IMR-90 (cell line): ENCODE results near the gene ST6GALNAC3. TPM values are rescaled to one million over a fixed set of nuclear protein-coding genes. Genes with fewer than 3 reads are reported as not detected.

ENCODE experiments used
- ATAC-seq: fragments of 200-7000 bp; cut with Tn5 transposase; 2 replicates; pipeline ENCODE4 v1.9.1; 2020; ENCODE audit warnings: low read depth, mild to moderate bottlenecking, moderate library complexity
- BruUV-seq: library from RNA; stranded (reverse); fragments of 400-500 nt; replicated peaks from 2 replicates; lab custom pipeline; 2021; lab: Mats Ljungman, UMichigan
- CTCF ChIA-PET: fragments of 300-600 bp; formaldehyde crosslinking; extraction: SDS; loops from one replicate; lab custom pipeline; 2021; ENCODE audit warnings: antibody characterized with exemption; lab: Yijun Ruan, JAX
- POLR2A ChIA-PET: fragments of 300-600 bp; sonication (Branson Sonifier 250); formaldehyde crosslinking; loops from one replicate; lab custom pipeline; 2022; ENCODE audit warnings: antibody characterized with exemption; ENCODE audit not compliant: unreplicated experiment; lab: Charles Lee
- DNase-seq: peaks from one replicate; pipeline ENCODE4 v3.0.0; 2013
- H2AFZ ChIP-seq: replicated peaks from 2 replicates; pipeline ENCODE3; 2013; ENCODE audit warnings: low read length, mild to moderate bottlenecking; ENCODE audit not compliant: poor library complexity
- H2AK5ac ChIP-seq: 2 replicates; pipeline ENCODE4 v1.6.1; 2013; ENCODE audit warnings: low read depth, low read length, inconsistent platforms
- H2AK9ac ChIP-seq: replicated peaks from 2 replicates; pipeline ENCODE3; 2013; ENCODE audit warnings: mild to moderate bottlenecking, low read depth, low read length, moderate library complexity; ENCODE audit not compliant: poor library complexity
- H2BK120ac ChIP-seq: 2 replicates; pipeline ENCODE4 v1.6.1; 2013; ENCODE audit warnings: low read depth, low read length, inconsistent platforms
- H2BK15ac ChIP-seq: 3 replicates; pipeline ENCODE4 v1.6.1; 2013; ENCODE audit warnings: low read depth, low read length, inconsistent platforms
- H2BK20ac ChIP-seq: 2 replicates; pipeline ENCODE4 v1.6.1; 2013; ENCODE audit warnings: low read depth, mild to moderate bottlenecking, inconsistent platforms, low read length, moderate library complexity
- H2BK5ac ChIP-seq: 2 replicates; pipeline ENCODE4 v1.6.1; 2013; ENCODE audit warnings: mild to moderate bottlenecking, low read depth, low read length, inconsistent platforms; ENCODE audit not compliant: poor library complexity, severe bottlenecking
- H3K14ac ChIP-seq: replicated peaks from 2 replicates; pipeline ENCODE4 v1.6.1; 2013; ENCODE audit warnings: low read depth, low read length, inconsistent platforms
- H3K18ac ChIP-seq: 2 replicates; pipeline ENCODE4 v1.6.1; 2013; ENCODE audit warnings: low read depth, low read length, control low read depth
- H3K23ac ChIP-seq: 2 replicates; pipeline ENCODE4 v1.6.1; 2013; ENCODE audit warnings: low read depth, low read length, inconsistent platforms
- H3K27ac ChIP-seq: 2 replicates; pipeline ENCODE4 v1.5.1; 2013; ENCODE audit warnings: mild to moderate bottlenecking, control low read depth, low read length; ENCODE audit not compliant: insufficient read depth
- H3K27me3 ChIP-seq: 2 replicates; pipeline ENCODE4 v1.6.1; 2013; ENCODE audit warnings: low read length; ENCODE audit not compliant: control insufficient read depth, insufficient read depth
- H3K36me3 ChIP-seq: 2 replicates; pipeline ENCODE4 v1.6.1; 2013; ENCODE audit warnings: low read length, mixed read lengths; ENCODE audit not compliant: control insufficient read depth, insufficient read depth
- H3K4ac ChIP-seq: 2 replicates; pipeline ENCODE4 v1.6.1; 2013; ENCODE audit warnings: low read depth, low read length, inconsistent platforms
- H3K4me1 ChIP-seq: 2 replicates; pipeline ENCODE4 v1.6.1; 2013; ENCODE audit warnings: low read length, mixed read lengths; ENCODE audit not compliant: control insufficient read depth, insufficient read depth
- H3K4me2 ChIP-seq: 2 replicates; pipeline ENCODE4 v1.6.1; 2013; ENCODE audit warnings: low read depth, mild to moderate bottlenecking, control low read depth, low read length, moderate library complexity
- H3K4me3 ChIP-seq: 2 replicates; pipeline ENCODE4 v1.5.1; 2013; ENCODE audit warnings: low read depth, mild to moderate bottlenecking, control low read depth, low read length, moderate library complexity; ENCODE audit not compliant: insufficient read depth
- H3K56ac ChIP-seq: 2 replicates; pipeline ENCODE4 v1.6.1; 2013; ENCODE audit warnings: low read length, inconsistent platforms; ENCODE audit not compliant: insufficient read depth; ENCODE audit errors: extremely low read depth
- H3K79me1 ChIP-seq, 2 experiments: 2 replicates each; pipeline ENCODE4 v1.6.1; 2013; ENCODE audit warnings: low read length in 2 of 2, inconsistent platforms in 1 of 2, low read depth in 1 of 2
- H3K9ac ChIP-seq: 2 replicates; pipeline ENCODE4 v1.6.1; 2013; ENCODE audit warnings: low read depth, low read length, control low read depth
- H3K9me1 ChIP-seq: 2 replicates; pipeline ENCODE4 v1.6.1; 2013; ENCODE audit warnings: low read length, inconsistent platforms; ENCODE audit not compliant: insufficient read depth
- H3K9me3 ChIP-seq: 2 replicates; pipeline ENCODE4 v1.6.1; 2013; ENCODE audit warnings: low read length; ENCODE audit not compliant: control insufficient read depth, insufficient read depth
- H4K20me1 ChIP-seq: 2 replicates; pipeline ENCODE4 v1.6.1; 2013; ENCODE audit warnings: low read length, inconsistent platforms; ENCODE audit not compliant: insufficient read depth
- H4K5ac ChIP-seq: 2 replicates; pipeline ENCODE4 v1.6.1; 2013; ENCODE audit warnings: mild to moderate bottlenecking, low read depth, low read length, control low read depth
- H4K8ac ChIP-seq, 2 experiments: 2 replicates each; pipeline ENCODE4 v1.6.1; 2013; ENCODE audit warnings: low read depth in 2 of 2, low read length in 2 of 2, control low read depth in 1 of 2, inconsistent platforms in 1 of 2
- H4K91ac ChIP-seq: 2 replicates; pipeline ENCODE4 v1.6.1; 2013; ENCODE audit warnings: low read depth, low read length, inconsistent platforms; ENCODE audit not compliant: insufficient read depth
- CEBPB ChIP-seq: IDR thresholded peaks from 2 replicates; pipeline ENCODE4 v1.6.1; 2012; ENCODE audit warnings: low read depth, low read length, improper control_type of control experiment
- CHD1 ChIP-seq: IDR thresholded peaks from 2 replicates; pipeline ENCODE4 v1.6.1; 2012; ENCODE audit warnings: low read depth, low read length, improper control_type of control experiment
- FOS ChIP-seq: fragments of 150-350 bp; IDR thresholded peaks from 2 replicates; pipeline ENCODE4 v1.6.1; 2016; ENCODE audit warnings: low read depth, low read length
- MAFK ChIP-seq: IDR thresholded peaks from 2 replicates; pipeline ENCODE4 v1.6.1; 2012; ENCODE audit warnings: low read depth, low read length, improper control_type of control experiment
- MAZ ChIP-seq: IDR thresholded peaks from 2 replicates; pipeline ENCODE4 v1.6.1; 2012; ENCODE audit warnings: low read depth, mild to moderate bottlenecking, low read length, improper control_type of control experiment, moderate library complexity, borderline replicate concordance
- MXI1 ChIP-seq: IDR thresholded peaks from 2 replicates; pipeline ENCODE4 v1.6.1; 2012; ENCODE audit warnings: low read depth, mild to moderate bottlenecking, low read length, moderate library complexity, borderline replicate concordance
- NFE2L2 ChIP-seq: fragments of 150-350 bp; IDR thresholded peaks from 2 replicates; pipeline ENCODE4 v1.6.1; 2016; ENCODE audit warnings: low read depth, mild to moderate bottlenecking, low read length
- POLR2A ChIP-seq: IDR thresholded peaks from 2 replicates; pipeline ENCODE4 v1.6.1; 2012; ENCODE audit warnings: mild to moderate bottlenecking, low read depth, low read length
- RAD21 ChIP-seq: IDR thresholded peaks from 2 replicates; pipeline ENCODE4 v1.6.1; 2012; ENCODE audit warnings: low read length, improper control_type of control experiment
- RCOR1 ChIP-seq: IDR thresholded peaks from 2 replicates; pipeline ENCODE4 v1.6.1; 2012; ENCODE audit warnings: mild to moderate bottlenecking, low read length, improper control_type of control experiment; ENCODE audit not compliant: insufficient replicate concordance
- RFX5 ChIP-seq: IDR thresholded peaks from 2 replicates; pipeline ENCODE4 v1.8.0; 2012; ENCODE audit warnings: low read depth, mild to moderate bottlenecking, low read length, moderate library complexity
- SMC3 ChIP-seq: fragments of 150-350 bp; IDR thresholded peaks from 2 replicates; pipeline ENCODE4 v1.6.1; 2016; ENCODE audit warnings: low read depth, mild to moderate bottlenecking, antibody characterized with exemption, low read length, moderate library complexity
- WGBS, 2 experiments: methylation state at CpG; one replicate each; pipeline versions ENCODE4 v1.1.5 to v1.1.7; 2013; ENCODE audit warnings: missing lambda C conversion rate in 2 of 2; ENCODE audit not compliant: insufficient read length in 1 of 2; ENCODE audit errors: extremely low coverage in 2 of 2; 5-methylcytosine and 5-hydroxymethylcytosine counted together
- dilution Hi-C: fragments of 300-500 bp; cut with HindIII; formaldehyde crosslinking; loops from one replicate; pipeline ENCODE4 v1.14.3; 2018; ENCODE audit warnings: low sequenced_read_pairs; ENCODE audit not compliant: unreplicated experiment
- in situ Hi-C: fragments of 300-500 bp; cut with MboI; formaldehyde crosslinking; loops from 3 replicates; pipeline ENCODE4 v1.14.3; 2019; ENCODE audit warnings: low sequenced_read_pairs, inconsistent platforms, mixed read lengths
- intact Hi-C: fragments of 100-400 bp; cut with micrococcal nuclease; formaldehyde crosslinking; loops from 2 replicates; pipeline ENCODE4 v1.10.0; 2022
- polyA plus RNA-seq, 3 experiments: library from polyadenylated mRNA; depleted of rRNA; stranded (reverse); fragments of >200 nt; gene quantifications; 2 replicates each; pipeline ENCODE4 v1.2.3, GENCODE V29; 2012; ENCODE audit warnings: low replicate concordance in 1 of 3
- total RNA-seq: library from RNA; depleted of rRNA; stranded (reverse); fragments of >200 nt; gene quantifications from 2 replicates; pipeline ENCODE4 v1.2.3, GENCODE V29; 2012
- TF ChIP-seq, protein P1 (sequence below): conservative IDR thresholded peaks from 2 replicates; pipeline ENCODE4 v1.5.1; 2012; ENCODE audit warnings: mild to moderate bottlenecking, low read depth, low read length, improper control_type of control experiment
- TF ChIP-seq, protein P2 (sequence below): fragments of 150-350 bp; IDR thresholded peaks from 2 replicates; pipeline ENCODE4 v1.6.1; 2017; ENCODE audit warnings: mild to moderate bottlenecking, antibody characterized with exemption, low read length, low read depth
- TF ChIP-seq, protein P3 (sequence below): fragments of 150-350 bp; IDR thresholded peaks from 2 replicates; pipeline ENCODE4 v1.6.1; 2016; ENCODE audit warnings: low read depth, mild to moderate bottlenecking, low read length, moderate library complexity, borderline replicate concordance

Gene ST6GALNAC3
- total and polyA plus RNA-seq, 2 of the 4 experiments (the other 2 are of a cell fraction): 0.65 to 1.3 TPM

DNA sequence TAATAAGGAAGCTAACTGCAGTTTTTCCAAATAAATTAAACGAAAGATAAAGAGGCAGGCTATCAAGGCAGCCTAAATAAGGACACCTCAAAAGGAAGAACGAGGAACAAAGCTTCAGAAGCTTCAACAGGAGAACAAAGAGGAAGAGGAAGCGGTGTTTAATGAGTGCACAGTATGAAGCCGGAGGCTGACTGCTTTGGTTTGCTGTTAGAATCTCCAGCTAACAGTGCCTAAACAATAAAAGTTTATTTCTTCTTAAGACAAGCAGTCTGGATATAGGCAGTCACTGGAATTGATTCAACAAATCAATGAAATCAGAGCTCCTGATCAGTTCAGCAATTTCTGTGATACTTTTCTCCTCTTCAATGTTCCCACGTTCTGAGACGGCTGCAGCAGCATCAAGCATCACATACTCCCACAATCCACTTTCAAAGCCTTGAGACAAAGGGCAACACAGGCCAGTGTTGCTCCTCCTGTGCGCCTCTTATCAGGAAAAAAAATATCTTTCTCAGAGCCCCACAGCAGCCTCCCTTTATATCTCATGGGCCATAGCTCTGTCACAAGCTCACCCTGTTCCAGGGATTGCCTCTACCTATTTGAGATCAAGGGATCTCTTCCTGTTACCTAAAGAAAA is 427.2 kb downstream of the ST6GALNAC3 start:
- no peak overlapping the region for H3K23ac ChIP-seq
- no peaks in the 10 kb centered on the region for H3K27me3 ChIP-seq
- H3K79me1 ChIP-seq: no peaks in the 10 kb centered on the region
- H2BK15ac ChIP-seq: no peak overlapping the region
- dilution Hi-C loops (no loop called here), intact Hi-C loops (no loop called here), in situ Hi-C loops (no loop called here)
- no peak for DNase-seq
- H3K18ac ChIP-seq: no peak overlapping the region
- H3K4me1 ChIP-seq: no peaks in the 10 kb centered on the region
- H2AK5ac ChIP-seq: no peak overlapping the region
- H4K8ac ChIP-seq: no peak overlapping the region
- H4K20me1 ChIP-seq: no peaks in the 10 kb centered on the region
- H2AFZ ChIP-seq: no peak overlapping the region
- H3K4ac ChIP-seq: no peak overlapping the region
- H3K9ac ChIP-seq: no peak overlapping the region
- no peak overlapping the region for H2BK120ac ChIP-seq
- no peak overlapping the region for H4K5ac ChIP-seq
- H2BK20ac ChIP-seq: no peak overlapping the region
- no peaks in the 10 kb centered on the region for H3K9me1 ChIP-seq
- no peaks in the 10 kb centered on the region for H3K36me3 ChIP-seq
- POLR2A ChIA-PET: no interaction called here
- no TSS peak for BruUV-seq
- CTCF ChIA-PET: no interaction called here
- no peak overlapping the region for H3K27ac ChIP-seq
- H3K4me2 ChIP-seq: no peak overlapping the region
- no peak for ATAC-seq
- no peak for TF ChIP-seq CHD1
- TF ChIP-seq FOS: no peak
- no peak for TF ChIP-seq MAFK
- TF ChIP-seq MAZ: no peak
- no peak for TF ChIP-seq RCOR1
- TF ChIP-seq, protein P1, sequence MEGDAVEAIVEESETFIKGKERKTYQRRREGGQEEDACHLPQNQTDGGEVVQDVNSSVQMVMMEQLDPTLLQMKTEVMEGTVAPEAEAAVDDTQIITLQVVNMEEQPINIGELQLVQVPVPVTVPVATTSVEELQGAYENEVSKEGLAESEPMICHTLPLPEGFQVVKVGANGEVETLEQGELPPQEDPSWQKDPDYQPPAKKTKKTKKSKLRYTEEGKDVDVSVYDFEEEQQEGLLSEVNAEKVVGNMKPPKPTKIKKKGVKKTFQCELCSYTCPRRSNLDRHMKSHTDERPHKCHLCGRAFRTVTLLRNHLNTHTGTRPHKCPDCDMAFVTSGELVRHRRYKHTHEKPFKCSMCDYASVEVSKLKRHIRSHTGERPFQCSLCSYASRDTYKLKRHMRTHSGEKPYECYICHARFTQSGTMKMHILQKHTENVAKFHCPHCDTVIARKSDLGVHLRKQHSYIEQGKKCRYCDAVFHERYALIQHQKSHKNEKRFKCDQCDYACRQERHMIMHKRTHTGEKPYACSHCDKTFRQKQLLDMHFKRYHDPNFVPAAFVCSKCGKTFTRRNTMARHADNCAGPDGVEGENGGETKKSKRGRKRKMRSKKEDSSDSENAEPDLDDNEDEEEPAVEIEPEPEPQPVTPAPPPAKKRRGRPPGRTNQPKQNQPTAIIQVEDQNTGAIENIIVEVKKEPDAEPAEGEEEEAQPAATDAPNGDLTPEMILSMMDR: no peak
- TF ChIP-seq, protein P2, sequence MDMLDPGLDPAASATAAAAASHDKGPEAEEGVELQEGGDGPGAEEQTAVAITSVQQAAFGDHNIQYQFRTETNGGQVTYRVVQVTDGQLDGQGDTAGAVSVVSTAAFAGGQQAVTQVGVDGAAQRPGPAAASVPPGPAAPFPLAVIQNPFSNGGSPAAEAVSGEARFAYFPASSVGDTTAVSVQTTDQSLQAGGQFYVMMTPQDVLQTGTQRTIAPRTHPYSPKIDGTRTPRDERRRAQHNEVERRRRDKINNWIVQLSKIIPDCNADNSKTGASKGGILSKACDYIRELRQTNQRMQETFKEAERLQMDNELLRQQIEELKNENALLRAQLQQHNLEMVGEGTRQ: no peak
- TF ChIP-seq SMC3: no peak
- TF ChIP-seq MXI1: no peak
- no peak for TF ChIP-seq RFX5
- TF ChIP-seq, protein P3, sequence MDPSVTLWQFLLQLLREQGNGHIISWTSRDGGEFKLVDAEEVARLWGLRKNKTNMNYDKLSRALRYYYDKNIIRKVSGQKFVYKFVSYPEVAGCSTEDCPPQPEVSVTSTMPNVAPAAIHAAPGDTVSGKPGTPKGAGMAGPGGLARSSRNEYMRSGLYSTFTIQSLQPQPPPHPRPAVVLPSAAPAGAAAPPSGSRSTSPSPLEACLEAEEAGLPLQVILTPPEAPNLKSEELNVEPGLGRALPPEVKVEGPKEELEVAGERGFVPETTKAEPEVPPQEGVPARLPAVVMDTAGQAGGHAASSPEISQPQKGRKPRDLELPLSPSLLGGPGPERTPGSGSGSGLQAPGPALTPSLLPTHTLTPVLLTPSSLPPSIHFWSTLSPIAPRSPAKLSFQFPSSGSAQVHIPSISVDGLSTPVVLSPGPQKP: no peak
- TF ChIP-seq CEBPB: no peak
- TF ChIP-seq RAD21: no peak
- no peak for TF ChIP-seq NFE2L2
- no peak for TF ChIP-seq POLR2A
- no peak overlapping the region for H3K14ac ChIP-seq
- H4K91ac ChIP-seq: no peak overlapping the region
- H3K9me3 ChIP-seq: no peaks in the 10 kb centered on the region
- WGBS, 2 experiments: 88% methylated on average over 2 of the region's 7 CpGs; no CpG with 5 or more reads in 1 of the 2 experiments
- no peak overlapping the region for H2BK5ac ChIP-seq
- H2AK9ac ChIP-seq: no peak overlapping the region
- no peak overlapping the region for H3K56ac ChIP-seq
- no peak overlapping the region for H3K4me3 ChIP-seq
